ENCODE measurements around the gene RBKS. TPM values are rescaled to one million over a fixed set of nuclear protein-coding genes. Genes with fewer than 3 reads are reported as not detected.

Gene RBKS
- total and polyA plus RNA-seq, 2 of the 13 experiments (the other 11 are each of a cell fraction or from before 2014, with no cell fraction given) = 7.7 to 8.3 TPM

GRCh38 chr2:27863146-27863545 is 27.0 kb downstream of the RBKS start:
- POLR2A ChIA-PET = no interaction called here
- TF ChIP-seq ZNF510 (CRISPR knock-in tag; IDR thresholded peaks at IDR 0.05; ENCODE audit: low read depth) (no peak), DZIP1 (CRISPR knock-in tag; IDR thresholded peaks at IDR 0.05) (no peak), MAFF (IDR thresholded peaks at IDR 0.05; ENCODE audit: low read depth, low read length) (no peak), ATRX (CRISPR knock-in tag; IDR thresholded peaks at IDR 0.05; ENCODE audit: borderline replicate concordance) (no peak), ZEB1 (IDR thresholded peaks at IDR 0.05; ENCODE audit: insufficient replicate concordance, low read depth) (no peak), SMC3 (IDR thresholded peaks at IDR 0.05; ENCODE audit: low read length) (no peak), BRF2 (CRISPR knock-in tag; IDR thresholded peaks at IDR 0.05) (no peak), ZXDC (CRISPR knock-in tag; IDR thresholded peaks at IDR 0.05) (no peak), ATF2 (CRISPR knock-in tag; IDR thresholded peaks at IDR 0.05) (no peak)
- TF ChIP-seq, protein P1, sequence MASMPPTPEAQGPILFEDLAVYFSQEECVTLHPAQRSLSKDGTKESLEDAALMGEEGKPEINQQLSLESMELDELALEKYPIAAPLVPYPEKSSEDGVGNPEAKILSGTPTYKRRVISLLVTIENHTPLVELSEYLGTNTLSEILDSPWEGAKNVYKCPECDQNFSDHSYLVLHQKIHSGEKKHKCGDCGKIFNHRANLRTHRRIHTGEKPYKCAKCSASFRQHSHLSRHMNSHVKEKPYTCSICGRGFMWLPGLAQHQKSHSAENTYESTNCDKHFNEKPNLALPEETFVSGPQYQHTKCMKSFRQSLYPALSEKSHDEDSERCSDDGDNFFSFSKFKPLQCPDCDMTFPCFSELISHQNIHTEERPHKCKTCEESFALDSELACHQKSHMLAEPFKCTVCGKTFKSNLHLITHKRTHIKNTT (CRISPR knock-in tag; IDR thresholded peaks at IDR 0.05) = no peak
- TF ChIP-seq, protein P2, sequence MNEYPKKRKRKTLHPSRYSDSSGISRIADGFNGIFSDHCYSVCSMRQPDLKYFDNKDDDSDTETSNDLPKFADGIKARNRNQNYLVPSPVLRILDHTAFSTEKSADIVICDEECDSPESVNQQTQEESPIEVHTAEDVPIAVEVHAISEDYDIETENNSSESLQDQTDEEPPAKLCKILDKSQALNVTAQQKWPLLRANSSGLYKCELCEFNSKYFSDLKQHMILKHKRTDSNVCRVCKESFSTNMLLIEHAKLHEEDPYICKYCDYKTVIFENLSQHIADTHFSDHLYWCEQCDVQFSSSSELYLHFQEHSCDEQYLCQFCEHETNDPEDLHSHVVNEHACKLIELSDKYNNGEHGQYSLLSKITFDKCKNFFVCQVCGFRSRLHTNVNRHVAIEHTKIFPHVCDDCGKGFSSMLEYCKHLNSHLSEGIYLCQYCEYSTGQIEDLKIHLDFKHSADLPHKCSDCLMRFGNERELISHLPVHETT (CRISPR knock-in tag; conservative IDR thresholded peaks at IDR 0.05) = no peak

More at GRCh38 chr2:27863146-27863545, 27.0 kb downstream of the RBKS start:
- no TSS peak for BruUV-seq (replicated peaks)
- intact Hi-C loops (cut with micrococcal nuclease; ENCODE audit: unreplicated experiment) = no loop called here
- FAIRE-seq (no peak), ATAC-seq (no peak), DNase-seq (ENCODE audit: low spot score) (no peak)
- Histone ChIP-seq H3K9me3 (ENCODE audit: low read length) (no peaks in the 10 kb centered on the region), H3K4me1 (ENCODE audit: insufficient read depth, low read length) (peaks cover 10% of the 10 kb centered on the region), H3K4me2 (ENCODE audit: low read depth, low read length) (no peak overlapping the region), H4K20me1 (ENCODE audit: insufficient read depth, low read length) (no peaks in the 10 kb centered on the region), H3K27ac (ENCODE audit: extremely low read length, insufficient read depth, low read length) (no peak overlapping the region), H3K27me3 (ENCODE audit: control insufficient read depth in 1 of 2, insufficient read depth in 2 of 2, low read length in 2 of 2) (no peaks in the 10 kb centered on the region), H3K9ac (ENCODE audit: insufficient read depth, low read depth, low read length) (no peak overlapping the region), H2AFZ (ENCODE audit: low read length) (no peak overlapping the region), H3K4me3 (replicated peaks in 1 of 3; ENCODE audit: insufficient read depth in 1 of 3, low read depth in 2 of 3, low read length in 3 of 3) (no peak overlapping the region), H3K79me2 (ENCODE audit: insufficient read depth, low read length) (no peaks in the 10 kb centered on the region), H3K36me3 (replicated peaks in 1 of 2; ENCODE audit: control insufficient read depth in 1 of 2, insufficient read depth in 2 of 2, low read length in 2 of 2) (no peaks in the 10 kb centered on the region)
- 60% methylated on average over 1 of the region's 1 CpG for WGBS (ENCODE audit: low lambda C conversion rate)
- in situ Hi-C loops (cut with HindIII; ENCODE audit: extremely low pct_ligation_motif_present, low pct_unique_long_range_greater_than_20kb) = no loop called here
- CTCF ChIA-PET (ENCODE audit: low intra/inter-chr PET ratio, low total read pairs) = no interaction called here

All from HepG2 (cell line).